Breast epithelium (tissue), 4 donors: ENCODE measurements around the gene GPATCH8. TPM values are rescaled to one million over a fixed set of nuclear protein-coding genes. Genes with fewer than 3 reads are reported as not detected.
A peak's percentile ranks its signal among the peaks of the same experiment; 100 is the strongest.

ENCODE experiments used
- DNase-seq, 2 donors: peaks; one replicate each; pipeline ENCODE4 v3.0.0-alpha.2; 2019; ENCODE audit warnings: low spot score in 2 of 2
- H3K27ac ChIP-seq, 2 donors: fragments of 200-600 bp; sonication (generic) in 1 of 2; one replicate each; pipeline ENCODE4 v1.5.1; 2016 to 2019; ENCODE audit warnings: mild to moderate bottlenecking in 1 of 2
- H3K27me3 ChIP-seq, 2 donors: fragments of 200-600 bp; sonication (generic) in 1 of 2; one replicate each; pipeline versions ENCODE4 v1.5.1 to v1.6.0; 2017 to 2019; ENCODE audit warnings: control low read depth in 1 of 2, mild to moderate bottlenecking in 1 of 2
- H3K36me3 ChIP-seq: fragments of 200-600 bp; one replicate; pipeline ENCODE4 v1.5.1; 2019
- H3K4me1 ChIP-seq, 2 donors: fragments of 200-600 bp; sonication (generic); one replicate each; pipeline ENCODE4 v1.5.1; 2016 to 2019; ENCODE audit warnings: control low read depth in 1 of 2
- H3K4me3 ChIP-seq, 3 donors: fragments of 200-600 bp; sonication (generic); 1 replicate in 2 of 3; 2 replicates in 1 of 3; pipeline ENCODE4 v1.5.1; 2016 to 2019; ENCODE audit warnings: mild to moderate bottlenecking in 3 of 3, moderate library complexity in 2 of 3
- H3K9me3 ChIP-seq, 2 donors: fragments of 200-600 bp; sonication (generic) in 1 of 2; one replicate each; pipeline ENCODE4 v1.5.1; 2016 to 2019; ENCODE audit warnings: control low read depth in 1 of 2
- CTCF ChIP-seq, 3 donors: fragments of 450-650 bp; IDR thresholded peaks; one replicate each; pipeline ENCODE4 v1.5.1; 2016 to 2017; ENCODE audit warnings: antibody characterized with exemption in 3 of 3, mild to moderate bottlenecking in 3 of 3, moderate library complexity in 3 of 3
- POLR2A ChIP-seq: fragments of 450-650 bp; IDR thresholded peaks from one replicate; pipeline ENCODE4 v1.6.1; 2016; ENCODE audit warnings: antibody characterized with exemption, mild to moderate bottlenecking, moderate library complexity
- POLR2AphosphoS5 ChIP-seq, 3 donors: sonication (generic); formaldehyde crosslinking; IDR thresholded peaks; one replicate each; pipeline ENCODE4 v1.6.1; 2017; ENCODE audit warnings: antibody characterized with exemption in 3 of 3
- intact Hi-C: fragments of 100-400 bp; cut with DNase I; formaldehyde crosslinking; loops from one replicate; pipeline ENCODE4 v1.15.1; 2023; ENCODE audit warnings: low total_unique reads
- total RNA-seq, 3 donors: library from RNA; depleted of rRNA; stranded (reverse); fragments of >200 nt; gene quantifications; one replicate each; pipeline ENCODE4 v1.1.0, GENCODE V29; 2016

GPATCH8 gene
- total RNA-seq, 3 donors from 2014 or later, result 36.8 to 62.5 (median 51.5) TPM

GRCh38 chr17:44386182-44386525 is 117.1 kb downstream of the GPATCH8 start:
- H3K4me1 ChIP-seq, result no peaks in the 10 kb centered on the region
- DNase-seq, result no peak
- H3K27ac ChIP-seq, result no peak overlapping the region
- no peaks in the 10 kb centered on the region for H3K27me3 ChIP-seq
- intact Hi-C loops, result no loop called here
- no peaks in the 10 kb centered on the region for H3K36me3 ChIP-seq
- TF ChIP-seq POLR2AphosphoS5 (IDR thresholded peaks at IDR 0.05), result no peak
- no peak for TF ChIP-seq POLR2A
- TF ChIP-seq CTCF (IDR thresholded peaks at IDR 0.05), result no peak
- H3K9me3 ChIP-seq, result no peaks in the 10 kb centered on the region
- H3K4me3 ChIP-seq, result peak overlapping the region in 2 of 3 donors; percentile 58 to 65

- Histone ChIP-seq H3K27ac (no peak overlapping the region), H3K36me3 (no peaks in the 10 kb centered on the region), H3K27me3 (no peaks in the 10 kb centered on the region), H3K4me1 (no peaks in the 10 kb centered on the region), H3K9me3 (no peaks in the 10 kb centered on the region), H3K4me3 (peak overlapping the region; percentile 32 to 65 (median 58))
- intact Hi-C loops, result no loop called here
- DNase-seq, result peak; percentile 57 to 72
- TF ChIP-seq POLR2A (no peak), POLR2AphosphoS5 (IDR thresholded peaks at IDR 0.05) (no peak), CTCF (IDR thresholded peaks at IDR 0.05) (no peak)
Measured at GRCh38 chr17:44385287-44386181, 117.7 kb downstream of the GPATCH8 start.

GRCh38 chr17:44384823-44385286 is 118.4 kb downstream of the GPATCH8 start:
- Histone ChIP-seq H3K27ac (no peak overlapping the region), H3K27me3 (no peaks in the 10 kb centered on the region), H3K9me3 (no peaks in the 10 kb centered on the region), H3K4me1 (no peaks in the 10 kb centered on the region), H3K4me3 (peak overlapping the region; percentile 32 to 65 (median 58)), H3K36me3 (no peaks in the 10 kb centered on the region)
- TF ChIP-seq POLR2AphosphoS5 (IDR thresholded peaks at IDR 0.05) (no peak), POLR2A (no peak), CTCF (IDR thresholded peaks at IDR 0.05) (no peak)
- intact Hi-C loops, result no loop called here
- no peak for DNase-seq

GRCh38 chr17:44384281-44384822 is 118.9 kb downstream of the GPATCH8 start:
- no peak for TF ChIP-seq CTCF (IDR thresholded peaks at IDR 0.05)
- no peak for TF ChIP-seq POLR2AphosphoS5 (IDR thresholded peaks at IDR 0.05)
- no peak for TF ChIP-seq POLR2A
- H3K4me1 ChIP-seq, result no peaks in the 10 kb centered on the region
- peak overlapping the region in 2 of 3 donors; percentile 58 to 65 for H3K4me3 ChIP-seq
- intact Hi-C loops, result no loop called here
- no peaks in the 10 kb centered on the region for H3K36me3 ChIP-seq
- no peak for DNase-seq
- H3K9me3 ChIP-seq, result no peaks in the 10 kb centered on the region
- H3K27me3 ChIP-seq, result no peaks in the 10 kb centered on the region
- no peak overlapping the region for H3K27ac ChIP-seq

GRCh38 chr17:44383861-44384260 is 119.3 kb downstream of the GPATCH8 start:
- H3K27ac ChIP-seq, result no peak overlapping the region
- no peak for DNase-seq
- no peaks in the 10 kb centered on the region for H3K9me3 ChIP-seq
- H3K27me3 ChIP-seq, result no peaks in the 10 kb centered on the region
- intact Hi-C loops, result no loop called here
- H3K4me3 ChIP-seq, result no peak overlapping the region
- H3K36me3 ChIP-seq, result no peaks in the 10 kb centered on the region
- no peaks in the 10 kb centered on the region for H3K4me1 ChIP-seq
- TF ChIP-seq POLR2A (no peak), POLR2AphosphoS5 (IDR thresholded peaks at IDR 0.05) (no peak)
